Left renal cortex interstitium (tissue), 4 donors: ENCODE measurements around the gene BMP2K. TPM values are rescaled to one million over a fixed set of nuclear protein-coding genes. Genes with fewer than 3 reads are reported as not detected.
A peak's percentile ranks its signal among the peaks of the same experiment; 100 is the strongest.
"Not testable (repeated sequence)": the region's sequence is repeated elsewhere in the genome, so short reads cannot be mapped to it uniquely, and the experiment has no call there.

ENCODE experiments used
- DNase-seq, 4 donors: peaks; one replicate each; pipeline ENCODE4 v3.0.0-alpha.2; 2013; ENCODE audit warnings: low read depth in 4 of 4, low spot score in 2 of 4, missing footprints in 1 of 4
- polyA plus RNA-seq, 4 donors: library from polyadenylated mRNA; unstranded; fragments of 120-200 nt; gene quantifications; one replicate each; pipeline ENCODE4 v1.2.1, GENCODE V29; 2013; ENCODE audit not compliant: insufficient read length in 4 of 4

The BMP2K gene
- polyA plus RNA-seq, 4 donors, result 21.1 to 29.7 (median 24.7) TPM

GRCh38 chr4:78845472-78845871 is 69.3 kb downstream of the BMP2K start:
- DNase-seq, result no peak

DNA sequence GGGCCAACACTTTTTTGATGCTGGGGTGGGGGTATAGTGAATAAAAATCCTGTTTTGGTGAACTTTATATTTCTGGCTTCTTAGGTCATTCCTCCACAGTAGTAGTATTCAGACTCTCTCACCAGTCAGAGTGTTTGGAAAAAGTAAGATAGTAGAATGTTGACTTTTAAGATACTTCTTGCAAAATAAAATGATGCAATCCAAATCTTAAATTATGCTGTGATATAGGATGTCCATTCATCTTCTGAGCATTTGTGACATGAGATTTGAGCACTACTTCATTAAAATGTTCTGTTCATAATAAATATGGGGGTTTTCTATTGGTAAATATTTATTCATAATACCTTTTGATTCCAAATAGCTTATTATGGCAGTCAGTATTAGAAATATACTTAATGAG is 70.1 kb downstream of the BMP2K start:
- no peak for DNase-seq

- no peak for DNase-seq
Observed at GRCh38 chr4:78862314-78862737, 86.2 kb downstream of the BMP2K start.

- DNase-seq, result no peak
Observed at GRCh38 chr4:78863254-78863869, 87.2 kb downstream of the BMP2K start.

DNA sequence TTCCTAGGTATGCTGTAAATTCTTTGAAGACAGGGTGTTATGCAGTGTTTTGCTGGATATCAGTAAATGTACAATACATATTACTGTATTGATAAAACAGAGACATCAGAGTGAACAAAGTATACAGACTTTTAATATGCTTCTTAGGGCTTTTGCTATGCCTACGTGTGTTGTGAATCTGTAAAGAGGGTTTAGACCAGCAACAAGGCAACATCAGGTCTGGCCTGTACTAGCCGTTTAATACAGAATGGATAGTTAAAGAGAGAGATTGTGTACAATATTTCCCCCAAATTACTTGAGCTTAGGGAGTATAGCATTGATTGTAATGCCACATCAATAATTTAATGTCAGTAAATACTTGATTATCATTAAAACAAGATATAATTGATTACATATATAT is 87.8 kb downstream of the BMP2K start:
- DNase-seq, result no peak

DNA sequence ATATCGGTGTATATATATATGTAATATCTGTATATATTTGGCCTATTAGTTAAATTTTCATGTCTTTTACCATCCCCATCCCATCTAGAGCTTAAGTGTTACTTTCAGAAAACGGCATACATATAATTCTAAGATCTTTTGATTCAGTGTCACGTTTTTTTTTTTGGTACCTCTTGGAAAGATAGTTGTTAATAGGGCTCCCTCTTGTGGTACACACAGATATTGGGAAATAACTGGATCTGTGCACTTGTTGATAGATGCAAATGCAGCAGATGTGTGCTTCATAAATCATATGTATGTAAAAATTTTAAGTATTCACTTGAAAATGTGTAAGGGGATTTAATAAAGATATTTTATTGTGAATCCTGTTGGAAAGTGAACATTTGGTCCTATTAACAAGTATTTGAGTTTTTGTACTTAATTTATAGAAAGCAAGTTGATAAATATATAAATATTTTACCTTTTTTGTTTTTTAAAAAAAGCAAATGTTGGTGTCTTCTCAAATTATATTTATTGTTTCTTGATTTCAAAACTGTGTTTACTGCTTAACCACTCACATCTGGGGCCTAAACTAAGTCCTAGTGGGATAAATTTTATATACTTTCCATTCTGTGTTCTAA is 88.4 kb downstream of the BMP2K start:
- DNase-seq, result peak; percentile 37 to 69 (median 52)

GRCh38 chr4:78865451-78865850 is 89.3 kb downstream of the BMP2K start:
- no peak for DNase-seq

DNA sequence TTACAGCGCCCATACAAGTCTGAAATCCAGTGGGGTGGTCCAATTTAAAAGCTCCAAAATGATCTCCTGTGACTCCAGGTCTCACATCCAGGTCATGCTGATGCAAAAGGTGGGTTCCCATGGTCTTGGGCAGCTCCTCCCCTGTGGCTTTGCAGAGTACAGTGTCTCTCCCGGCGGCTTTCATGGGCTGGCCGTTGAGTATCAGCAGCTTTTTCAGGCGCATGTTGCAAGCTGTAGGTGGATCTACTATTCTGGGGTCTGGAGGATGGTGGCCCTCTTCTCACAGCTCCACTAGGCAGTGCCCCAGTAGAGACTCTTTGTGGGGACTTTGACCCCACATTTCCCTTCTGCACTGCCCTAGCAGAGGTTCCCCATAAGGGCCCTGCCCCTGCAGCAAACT is 92.6 kb downstream of the BMP2K start:
- DNase-seq, result not testable (repeated sequence)

GRCh38 chr4:78870056-78870455 is 93.9 kb downstream of the BMP2K start:
- DNase-seq, result no peak

DNA sequence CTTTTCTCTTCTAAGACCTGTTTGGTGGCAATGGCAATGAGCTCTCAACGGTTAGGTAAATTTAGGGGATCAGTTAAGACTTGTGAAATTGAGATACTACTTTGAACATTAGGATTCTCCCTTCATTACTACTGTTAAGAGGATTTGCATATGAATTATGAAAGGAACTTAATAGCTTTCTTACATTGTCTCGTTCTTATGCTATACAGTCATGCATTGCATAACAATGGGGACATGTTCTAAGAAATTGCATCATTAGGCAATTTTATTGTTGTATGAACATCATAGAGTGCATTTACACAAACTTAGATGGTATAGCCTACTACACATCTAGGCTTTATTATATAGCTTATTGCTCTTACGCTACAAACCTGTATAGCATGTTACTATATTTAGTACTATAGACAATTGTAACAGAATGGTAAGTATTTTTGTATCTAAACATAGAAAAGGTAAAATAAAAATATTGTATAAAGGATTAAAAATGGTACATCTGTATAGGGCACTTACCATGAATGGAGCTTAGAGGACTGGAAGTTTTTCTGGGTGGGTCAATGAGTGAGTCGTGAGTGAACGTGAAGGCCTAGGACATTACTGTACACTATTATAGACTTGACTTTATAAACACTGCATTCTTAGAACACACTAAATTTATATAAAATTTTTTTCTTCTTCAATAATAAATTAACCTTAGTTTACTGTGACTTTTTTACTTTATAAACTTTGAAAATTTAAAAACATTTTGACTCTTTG is 100.6 kb downstream of the BMP2K start:
- no peak for DNase-seq

- no peak for DNase-seq
Observed at GRCh38 chr4:78878031-78878430, 101.9 kb downstream of the BMP2K start.

- no peak for DNase-seq
Observed at GRCh38 chr4:78880874-78881492, 104.8 kb downstream of the BMP2K start.

- DNase-seq, result no peak
Observed at GRCh38 chr4:78885598-78885997, 109.4 kb downstream of the BMP2K start.

- DNase-seq, result no peak
Observed at GRCh38 chr4:78889955-78890354, 113.8 kb downstream of the BMP2K start.

DNA sequence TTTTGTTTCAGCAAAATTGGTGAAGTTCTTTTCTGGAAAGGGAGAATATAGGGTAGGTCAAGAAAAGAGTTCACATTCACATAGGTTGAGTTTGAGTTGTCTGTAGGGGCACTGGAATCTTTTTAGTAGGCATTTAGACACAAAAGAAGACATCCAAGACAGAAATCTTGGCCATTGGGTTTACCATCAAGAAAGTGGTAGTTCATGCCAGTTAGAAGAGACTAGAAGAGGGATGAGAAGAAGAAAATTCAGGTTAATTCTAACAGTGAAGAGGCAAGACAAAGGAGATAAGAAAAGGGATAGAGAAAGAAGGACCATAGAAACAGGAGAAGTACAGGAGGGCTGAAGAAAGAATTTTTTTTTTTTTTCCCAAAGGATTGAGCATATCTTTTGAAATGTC is 123.2 kb downstream of the BMP2K start:
- DNase-seq, result no peak

GRCh38 chr4:78901882-78902281 is 125.7 kb downstream of the BMP2K start:
- DNase-seq, result no peak

DNA sequence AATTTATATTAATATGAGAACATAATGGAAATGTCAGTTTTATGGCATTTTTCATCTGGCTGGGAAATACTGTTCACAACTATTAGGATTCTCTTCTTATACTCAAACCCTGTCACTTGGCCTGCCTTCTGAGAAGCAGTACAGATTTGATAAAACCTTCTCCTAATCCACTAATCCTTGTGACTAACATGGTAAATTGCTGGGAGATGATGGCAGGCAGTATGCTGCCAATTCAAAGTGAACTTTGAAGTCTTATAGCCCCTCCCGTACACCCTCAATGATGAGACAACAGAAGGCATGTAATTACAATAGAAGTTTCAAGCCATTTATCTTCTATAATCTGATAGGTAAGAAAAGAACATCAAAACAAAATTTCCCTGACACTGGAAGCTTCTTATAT is 126.1 kb downstream of the BMP2K start:
- DNase-seq, result no peak

- DNase-seq, result no peak
Observed at GRCh38 chr4:78904143-78904542, 128.0 kb downstream of the BMP2K start.

- DNase-seq, result no peak
Observed at GRCh38 chr4:78907638-78908037, 131.5 kb downstream of the BMP2K start.

- not testable (repeated sequence) for DNase-seq
Observed at GRCh38 chr4:78908974-78909373, 132.8 kb downstream of the BMP2K start.

DNA sequence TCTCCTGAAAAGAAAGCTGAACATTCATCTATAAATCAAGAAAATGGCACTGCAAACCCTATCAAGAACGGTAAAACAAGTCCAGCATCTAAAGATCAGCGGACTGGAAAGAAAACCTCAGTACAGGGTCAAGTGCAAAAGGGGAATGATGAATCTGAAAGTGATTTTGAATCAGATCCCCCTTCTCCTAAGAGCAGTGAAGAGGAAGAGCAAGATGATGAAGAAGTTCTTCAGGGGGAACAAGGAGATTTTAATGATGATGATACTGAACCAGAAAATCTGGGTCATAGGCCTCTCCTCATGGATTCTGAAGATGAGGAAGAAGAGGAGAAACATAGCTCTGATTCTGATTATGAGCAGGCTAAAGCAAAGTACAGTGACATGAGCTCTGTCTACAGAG is 134.5 kb downstream of the BMP2K start:
- no peak for DNase-seq
